ENCODE data around the gene PEF1.

PEF1 gene

GRCh38 chr1:31586376-31587327 is 58.0 kb downstream of the PEF1 start:
- no peak for DNase-seq (ENCODE audit: low read depth in 2 of 3, low spot score in 1 of 3)

GRCh38 chr1:31585736-31586365 is 58.8 kb downstream of the PEF1 start:
- DNase-seq (ENCODE audit: low read depth in 2 of 3, low spot score in 1 of 3) = no peak

GRCh38 chr1:31584869-31585735 is 59.6 kb downstream of the PEF1 start:
- no peak for DNase-seq (ENCODE audit: low read depth in 2 of 3, low spot score in 1 of 3)

GRCh38 chr1:31583995-31584868 is 60.4 kb downstream of the PEF1 start:
- no peak for DNase-seq (ENCODE audit: low read depth in 2 of 3, low spot score in 1 of 3)

GRCh38 chr1:31583082-31583994 is 61.3 kb downstream of the PEF1 start:
- no peak for DNase-seq (ENCODE audit: low read depth in 2 of 3, low spot score in 1 of 3)

GRCh38 chr1:31581821-31582810 is 62.6 kb downstream of the PEF1 start:
- no peak for DNase-seq (ENCODE audit: low read depth in 2 of 3, low spot score in 1 of 3)

GRCh38 chr1:31580891-31581603 is 63.6 kb downstream of the PEF1 start:
- DNase-seq (ENCODE audit: low read depth in 2 of 3, low spot score in 1 of 3) = no peak

GRCh38 chr1:31580513-31580870 is 64.2 kb downstream of the PEF1 start:
- no peak for DNase-seq (ENCODE audit: low read depth in 2 of 3, low spot score in 1 of 3)

Data from stimulated activated CD4-positive, alpha-beta T cell treated with anti-CD3 and anti-CD28 coated beads, Interleukin-12 subunit alpha, Interleukin-12 subunit beta, amount 100 ng/mL, for 48 hours (primary cell).